ENCODE measurements around the gene SLC25A11.

- no peak for TF ChIP-seq GATA3 (IDR thresholded peaks at IDR 0.05; ENCODE audit: low read depth, low read length)
- TF ChIP-seq GATA2 (IDR thresholded peaks at IDR 0.05; ENCODE audit: low read depth, low read length) = no peak
These were observed 48.1 kb downstream of the SLC25A11 start for GRCh38 chr17:4891411-4892410.
